ENCODE measurements around the gene SATB1.

DNA sequence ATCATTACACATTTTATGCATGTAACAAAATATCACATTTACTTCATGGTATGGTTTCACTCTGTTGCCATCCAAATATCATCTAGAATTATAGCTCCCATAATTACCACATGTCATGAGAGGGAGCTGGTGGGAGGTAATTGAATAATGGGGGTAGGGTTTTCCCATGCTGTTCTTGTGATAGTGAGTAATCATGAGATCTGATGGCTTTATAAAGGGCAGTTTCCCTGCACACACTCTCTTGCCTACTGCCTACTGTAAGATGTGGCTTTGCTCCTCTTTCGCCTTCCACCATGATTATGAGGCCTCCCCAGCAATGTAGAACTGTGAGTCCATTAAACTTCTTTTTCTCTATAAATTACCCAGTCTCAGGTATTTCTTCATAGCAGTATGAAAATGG, 123.4 kb downstream of the SATB1 start:
- TF ChIP-seq, protein P1, sequence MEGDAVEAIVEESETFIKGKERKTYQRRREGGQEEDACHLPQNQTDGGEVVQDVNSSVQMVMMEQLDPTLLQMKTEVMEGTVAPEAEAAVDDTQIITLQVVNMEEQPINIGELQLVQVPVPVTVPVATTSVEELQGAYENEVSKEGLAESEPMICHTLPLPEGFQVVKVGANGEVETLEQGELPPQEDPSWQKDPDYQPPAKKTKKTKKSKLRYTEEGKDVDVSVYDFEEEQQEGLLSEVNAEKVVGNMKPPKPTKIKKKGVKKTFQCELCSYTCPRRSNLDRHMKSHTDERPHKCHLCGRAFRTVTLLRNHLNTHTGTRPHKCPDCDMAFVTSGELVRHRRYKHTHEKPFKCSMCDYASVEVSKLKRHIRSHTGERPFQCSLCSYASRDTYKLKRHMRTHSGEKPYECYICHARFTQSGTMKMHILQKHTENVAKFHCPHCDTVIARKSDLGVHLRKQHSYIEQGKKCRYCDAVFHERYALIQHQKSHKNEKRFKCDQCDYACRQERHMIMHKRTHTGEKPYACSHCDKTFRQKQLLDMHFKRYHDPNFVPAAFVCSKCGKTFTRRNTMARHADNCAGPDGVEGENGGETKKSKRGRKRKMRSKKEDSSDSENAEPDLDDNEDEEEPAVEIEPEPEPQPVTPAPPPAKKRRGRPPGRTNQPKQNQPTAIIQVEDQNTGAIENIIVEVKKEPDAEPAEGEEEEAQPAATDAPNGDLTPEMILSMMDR (IDR thresholded peaks at IDR 0.05) = no peak
- no peak for TF ChIP-seq EP300 (IDR thresholded peaks at IDR 0.05)
